HG02884 (cell line): ENCODE results near the gene RILPL1.
"Not testable (repeated sequence)": the region's sequence is repeated elsewhere in the genome, so short reads cannot be mapped to it uniquely, and the experiment has no call there.

Experiments used
- ATAC-seq: cut with Tn5 transposase; IDR thresholded peaks from one replicate; pipeline ENCODE4 v1.9.1; 2021; ENCODE audit warnings: mild to moderate bottlenecking, moderate library complexity; ENCODE audit not compliant: unreplicated experiment

Gene RILPL1

GRCh38 chr12:123530668-123531067, 2.9 kb downstream of the RILPL1 start:
- ATAC-seq, result no peak

GRCh38 chr12:123529686-123530085, 3.8 kb downstream of the RILPL1 start:
- ATAC-seq, result no peak

DNA sequence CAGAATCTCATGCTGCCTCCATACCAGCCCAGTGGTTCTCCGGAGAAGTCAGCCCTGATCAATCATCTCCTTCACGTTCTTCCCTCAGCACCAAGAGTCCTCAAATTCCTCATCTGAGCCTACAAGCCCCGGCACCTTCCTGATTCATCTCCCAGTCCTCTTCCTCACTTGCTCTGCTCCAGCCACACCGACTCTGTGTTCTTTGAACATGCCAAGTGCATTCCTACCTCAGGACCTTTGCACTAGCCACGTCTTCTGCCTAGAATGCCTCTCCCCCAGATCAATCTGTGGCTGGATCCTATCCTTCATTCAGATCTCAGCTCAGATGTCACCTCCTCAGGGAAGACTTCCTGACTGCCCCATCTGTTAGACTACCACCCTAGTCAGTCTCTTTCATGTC, 4.7 kb downstream of the RILPL1 start:
- ATAC-seq, result no peak

- no peak for ATAC-seq
These were observed 6.9 kb downstream of the RILPL1 start for GRCh38 chr12:123526542-123527080.

DNA sequence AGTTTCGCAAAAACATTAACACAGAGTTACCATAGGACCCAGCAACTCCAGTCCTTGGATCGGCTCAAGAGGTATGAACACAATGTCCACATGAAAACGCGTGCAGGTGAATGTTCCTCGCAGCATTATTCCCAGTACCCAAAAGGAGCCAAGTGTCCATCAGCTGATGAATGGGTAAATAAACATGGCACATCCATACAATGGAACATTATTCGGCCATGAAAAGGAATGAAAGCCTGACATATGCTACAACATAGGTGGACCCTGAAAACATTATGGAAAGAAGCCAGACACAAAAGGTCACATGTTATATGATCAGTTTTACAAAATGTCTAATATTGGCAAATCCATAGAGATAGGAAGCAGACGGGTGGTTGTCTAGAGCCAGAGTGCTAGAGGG, 9.1 kb downstream of the RILPL1 start:
- ATAC-seq, result no peak

DNA sequence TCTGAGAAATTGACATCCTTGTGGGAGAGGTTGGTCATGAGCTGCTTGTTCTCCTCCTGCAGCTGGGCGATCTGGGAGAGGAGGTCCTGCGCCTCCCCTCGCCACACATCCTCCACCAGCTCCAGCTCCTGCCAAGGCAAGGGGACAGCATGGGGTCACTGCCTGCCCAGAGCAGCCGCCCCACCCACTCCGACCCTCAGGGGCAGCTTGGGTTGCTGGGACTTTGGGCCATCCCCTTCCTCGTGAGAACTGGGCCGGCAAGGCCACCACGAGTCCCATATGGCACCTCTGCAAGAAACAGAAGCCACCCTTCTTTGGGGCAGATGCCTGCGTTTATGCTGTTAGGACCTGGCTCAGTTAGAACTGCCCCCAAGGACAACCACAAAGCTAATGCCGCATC, 10.0 kb downstream of the RILPL1 start:
- no peak for ATAC-seq

DNA sequence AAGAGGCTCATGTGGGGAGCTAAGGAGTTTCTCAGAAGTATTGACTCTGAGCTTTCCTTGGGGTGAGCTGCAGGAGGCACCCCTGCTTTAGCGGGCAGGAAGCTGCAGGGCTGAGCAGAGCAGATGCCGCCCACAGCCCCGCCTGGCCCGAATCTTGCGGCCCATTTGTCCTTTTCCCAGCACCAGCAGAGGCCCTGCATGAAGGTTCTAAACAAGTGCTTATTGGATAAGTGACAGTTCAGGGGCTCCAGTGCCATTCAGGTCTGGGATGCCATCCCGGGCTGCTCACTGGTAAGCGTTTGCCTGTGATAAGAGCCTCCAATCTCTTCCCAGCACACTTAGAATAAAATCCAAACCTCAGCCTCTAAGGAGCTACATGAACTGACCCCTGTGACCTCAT, 11.4 kb downstream of the RILPL1 start:
- no peak for ATAC-seq

- ATAC-seq, result no peak
These were observed 12.7 kb downstream of the RILPL1 start for GRCh38 chr12:123520567-123521474.

DNA sequence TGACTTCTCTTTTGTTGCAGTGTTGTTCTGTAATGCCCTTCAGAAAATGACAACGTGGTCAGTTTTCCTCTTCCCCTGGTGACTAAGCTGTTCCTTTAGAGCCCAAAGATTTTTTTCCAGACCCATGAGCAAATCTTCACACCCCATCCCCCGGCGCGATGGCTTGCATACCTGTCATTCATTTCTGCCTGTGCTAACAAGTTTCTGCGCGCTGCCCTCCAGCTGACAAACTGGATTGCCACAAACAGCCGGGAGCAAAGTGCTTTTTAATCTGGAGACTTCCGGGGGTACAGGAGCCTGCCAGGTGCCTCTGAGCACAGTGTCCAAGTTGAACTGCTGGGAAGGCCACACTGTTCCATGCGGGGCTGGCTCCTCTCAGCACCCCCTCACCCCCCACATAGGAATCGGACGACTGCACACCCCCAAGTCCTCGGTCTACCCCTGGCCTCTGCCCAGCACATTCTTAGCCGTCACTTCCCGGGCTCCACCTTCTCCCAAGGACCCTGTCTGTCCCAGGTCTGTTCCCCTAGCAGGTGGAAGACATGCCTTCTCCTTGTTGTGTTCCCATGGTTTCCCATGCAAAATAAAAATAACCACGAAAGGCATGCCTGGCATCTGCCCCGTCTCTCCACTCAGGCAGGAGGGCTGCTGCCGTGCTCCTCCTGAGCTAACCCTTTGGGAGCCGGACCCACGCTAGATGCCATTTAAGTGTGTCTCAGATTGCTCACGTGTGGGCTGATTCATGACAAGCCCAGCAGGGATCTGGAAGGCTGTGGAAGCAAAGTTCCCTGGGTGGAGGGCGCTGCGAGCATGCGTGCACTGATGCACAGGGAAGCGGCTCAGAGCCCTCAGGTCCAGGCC, 14.1 kb downstream of the RILPL1 start:
- ATAC-seq, result no peak

DNA sequence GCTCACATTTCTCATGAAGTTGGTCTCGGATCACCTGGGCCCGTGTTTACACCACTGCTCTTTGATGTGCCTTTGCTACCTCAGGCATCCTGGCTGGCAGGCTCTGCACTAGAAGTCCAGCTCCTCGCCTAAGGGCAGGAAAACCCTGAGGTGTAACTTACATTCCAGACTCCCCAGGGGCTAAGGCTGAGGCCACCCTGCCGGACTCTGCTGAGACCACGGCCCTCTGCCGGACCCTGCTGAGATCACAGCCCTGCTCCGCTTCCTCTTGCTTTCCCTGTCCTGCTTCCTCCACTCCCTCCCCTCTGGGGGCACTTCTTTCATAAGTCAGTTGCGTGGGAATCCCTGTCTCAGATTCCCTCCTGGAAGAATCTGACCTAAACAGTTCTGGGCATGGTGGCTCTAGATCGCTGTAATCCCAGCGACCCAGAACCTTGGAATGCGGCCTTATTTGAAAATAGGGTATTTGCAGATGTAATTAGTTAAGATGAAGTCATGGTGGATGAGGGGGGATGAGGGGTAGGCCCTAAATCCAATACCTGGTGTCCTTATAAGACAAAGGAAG, 17.2 kb downstream of the RILPL1 start:
- no peak for ATAC-seq

GRCh38 chr12:123514582-123515221, 18.8 kb downstream of the RILPL1 start:
- ATAC-seq, result not testable (repeated sequence)

GRCh38 chr12:123513805-123514204, 19.7 kb downstream of the RILPL1 start:
- no peak for ATAC-seq

DNA sequence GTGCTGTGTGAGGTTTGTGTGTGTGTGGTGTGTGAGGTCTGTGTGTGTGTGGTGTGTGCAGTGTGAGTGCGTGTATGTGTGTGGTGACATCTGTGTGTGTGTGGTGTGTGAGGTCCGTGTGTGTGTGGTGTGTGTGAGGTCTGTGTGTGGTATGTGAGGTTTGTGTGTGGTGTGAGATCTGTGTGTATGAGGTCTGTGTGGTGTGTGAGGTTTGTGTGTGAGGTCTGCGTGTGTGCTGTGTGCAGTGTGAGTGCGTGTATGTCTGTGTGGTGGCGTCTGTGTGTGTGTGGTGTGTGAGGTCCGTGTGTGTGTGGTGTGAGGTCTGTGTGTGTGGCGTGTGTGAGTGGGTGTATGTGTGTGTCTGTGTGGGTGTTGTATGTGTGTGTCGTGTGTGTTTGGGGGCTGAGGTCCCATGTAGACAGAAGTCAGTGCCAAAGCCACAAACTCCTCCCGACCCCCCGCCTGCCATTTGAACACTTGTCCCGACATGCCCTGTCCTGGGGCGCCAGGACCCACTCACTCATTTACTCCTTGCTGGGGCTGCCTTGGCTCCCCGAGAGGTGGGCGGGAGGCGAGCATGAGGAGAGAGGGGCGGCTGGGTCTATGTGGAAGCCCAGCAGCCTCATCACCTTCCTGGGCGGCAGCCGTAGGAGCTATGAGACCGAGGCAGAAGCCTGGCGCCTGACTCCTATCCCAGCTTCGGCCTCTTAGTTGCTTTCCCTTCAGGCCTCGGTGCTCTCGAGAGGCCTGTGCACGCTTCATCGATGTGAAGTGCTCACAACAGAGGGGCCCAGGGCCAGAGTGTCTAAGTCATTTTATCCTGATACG, 20.5 kb downstream of the RILPL1 start:
- no peak for ATAC-seq

DNA sequence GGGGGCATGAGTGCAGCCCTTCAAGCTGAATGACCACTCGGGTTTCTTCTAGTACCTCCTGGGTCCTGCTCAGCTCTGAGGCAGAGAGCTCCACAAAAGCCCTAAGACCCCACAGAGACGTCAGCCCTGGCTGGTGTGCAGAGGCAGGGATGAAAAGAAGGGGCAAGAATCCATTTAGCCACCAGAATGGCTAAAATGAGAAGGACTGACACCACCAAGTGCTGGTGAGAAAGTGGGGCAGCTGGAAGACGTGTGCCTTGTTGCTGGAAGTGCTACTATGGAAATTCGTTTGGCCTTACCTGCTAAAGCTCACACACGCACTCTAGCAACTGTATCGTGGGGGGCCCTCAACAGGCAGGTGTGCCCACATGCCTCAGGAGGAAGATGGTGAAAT, 26.7 kb downstream of the RILPL1 start:
- no peak for ATAC-seq

DNA sequence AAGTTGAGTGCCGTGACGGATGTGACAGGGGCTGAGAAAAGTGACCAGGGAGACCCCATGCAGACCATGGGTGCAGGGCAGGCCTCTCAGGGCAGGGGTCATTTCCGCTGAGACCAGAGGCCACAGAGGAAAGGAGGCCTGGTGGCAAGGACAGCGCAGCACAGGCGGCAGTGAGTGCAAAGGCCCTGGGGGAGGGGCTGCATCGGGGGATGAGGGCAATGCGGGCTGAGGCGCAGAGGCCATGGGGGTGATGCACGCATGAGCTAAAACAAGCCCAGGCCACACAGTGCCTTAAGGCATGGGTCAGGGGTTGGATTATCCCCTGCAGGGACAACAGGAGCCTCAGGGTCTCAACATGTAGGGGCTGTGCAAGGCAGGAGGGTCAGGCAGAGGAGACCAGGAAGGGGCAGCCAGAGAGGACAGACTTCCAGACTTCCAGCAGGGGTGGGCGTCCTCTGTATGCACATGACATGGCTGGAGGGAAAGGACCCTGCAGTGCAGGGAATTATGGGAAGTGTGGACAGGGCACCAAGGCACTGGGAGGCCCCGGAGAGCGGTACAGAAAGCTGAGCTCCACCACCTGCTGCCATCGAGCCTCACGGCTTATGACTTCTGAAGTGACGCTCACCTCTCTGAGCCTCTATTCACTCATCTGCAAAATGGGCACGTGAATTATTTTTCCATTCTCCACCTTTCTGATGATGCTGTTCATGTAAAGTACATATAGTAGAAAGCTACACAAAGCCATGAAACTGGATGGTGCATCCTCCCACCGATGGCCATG, 27.3 kb downstream of the RILPL1 start:
- ATAC-seq, result no peak

- no peak for ATAC-seq
These were observed 31.3 kb downstream of the RILPL1 start for GRCh38 chr12:123502163-123502704.

DNA sequence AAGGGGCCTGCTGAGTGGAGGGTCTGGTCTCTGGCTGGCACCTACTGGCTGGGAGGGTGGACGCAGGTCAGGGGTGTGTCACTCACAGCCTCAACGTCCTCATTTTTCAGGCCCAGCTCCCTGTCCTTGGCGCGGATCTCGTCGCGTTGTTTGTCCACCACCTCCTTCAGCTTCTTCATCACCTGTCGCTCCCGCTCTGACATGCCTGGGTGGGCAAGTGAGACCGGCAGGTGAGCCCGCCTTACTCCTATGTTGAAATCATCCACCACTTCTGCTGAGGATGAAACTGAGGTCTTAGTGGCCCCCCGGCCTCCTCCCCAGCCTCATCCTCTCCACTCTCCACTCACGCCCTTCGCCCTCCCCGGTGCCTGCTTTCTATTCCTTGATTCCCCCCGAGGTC, 34.2 kb downstream of the RILPL1 start:
- ATAC-seq, result no peak

DNA sequence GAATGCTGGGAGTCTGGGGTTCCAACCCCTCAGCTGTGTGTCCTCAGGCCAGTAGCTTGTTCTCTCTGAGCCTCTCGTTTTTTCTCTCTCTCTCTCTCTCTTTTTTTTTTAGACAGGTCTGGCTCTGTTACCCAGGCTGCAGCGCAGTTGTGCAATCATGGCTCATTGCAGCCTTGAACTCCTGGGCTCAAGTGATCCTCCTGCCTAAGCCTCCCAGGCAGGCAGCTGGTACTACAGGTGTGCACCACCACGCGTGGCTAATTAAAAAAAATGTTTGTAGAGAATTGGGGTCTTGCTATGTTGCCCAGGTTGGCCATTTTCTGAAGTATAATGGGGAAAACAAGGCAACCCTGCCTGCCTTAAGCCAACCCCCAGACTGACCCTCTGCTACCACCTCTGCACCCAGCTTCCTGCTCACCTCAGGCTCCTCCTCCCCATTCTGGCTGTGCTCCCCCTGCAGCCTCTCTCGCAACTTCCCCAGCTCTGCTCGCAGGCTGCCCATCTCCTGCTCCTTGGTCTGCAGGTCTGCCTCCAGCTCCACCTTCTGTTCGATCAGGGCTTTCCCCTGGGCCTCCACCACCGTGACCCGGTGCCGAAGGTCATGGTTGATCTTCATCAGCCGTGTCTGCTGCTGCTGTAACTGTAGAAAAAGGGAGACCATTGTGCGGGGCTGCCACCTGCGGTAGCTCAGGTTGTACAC, 35.2 kb downstream of the RILPL1 start:
- ATAC-seq, result no peak
